ENCODE results near the gene RBFOX2.
"Not testable (repeated sequence)": the region's sequence is repeated elsewhere in the genome, so short reads cannot be mapped to it uniquely, and the experiment has no call there.

The RBFOX2 gene

DNA sequence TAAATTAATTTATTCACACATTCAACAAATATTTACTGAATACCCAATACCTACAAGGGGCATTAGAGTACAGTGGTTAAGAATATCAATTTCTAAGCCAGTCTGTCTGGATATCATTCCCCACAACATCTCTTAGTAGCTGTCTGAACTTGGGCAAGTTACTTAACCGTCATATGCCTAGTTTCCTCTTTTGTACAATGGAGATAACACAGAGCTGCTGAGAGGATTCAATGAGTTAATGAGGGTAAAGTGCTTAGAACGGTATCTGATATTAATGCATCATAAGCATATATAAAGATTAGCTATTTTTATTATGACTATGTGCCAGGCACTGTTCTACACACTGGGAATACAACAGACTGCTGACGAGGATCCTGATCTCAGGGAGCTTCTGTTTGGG lies 194.6 kb downstream of the RBFOX2 start:
- DNase-seq (ENCODE audit: low read depth in 2 of 2): no peak

DNA sequence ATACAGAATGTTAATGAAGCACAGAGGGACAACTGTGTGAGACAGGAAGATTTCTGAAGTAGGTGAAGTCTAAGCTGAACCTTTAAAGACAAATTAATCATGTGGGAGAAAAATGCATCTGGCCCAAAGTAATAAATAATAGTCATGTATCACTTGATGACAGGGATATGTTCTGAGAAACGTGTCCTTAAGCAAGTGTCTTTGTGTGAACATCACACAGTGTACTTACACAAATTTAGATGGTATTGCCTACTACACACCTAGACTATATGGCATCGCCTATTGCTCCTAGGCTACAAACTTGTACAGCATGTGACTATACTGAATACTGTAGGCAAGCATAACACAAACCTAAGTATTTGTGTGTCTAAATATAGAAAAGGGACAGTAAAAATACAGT lies 198.3 kb downstream of the RBFOX2 start:
- no peak for DNase-seq (ENCODE audit: low read depth in 2 of 2)

DNA sequence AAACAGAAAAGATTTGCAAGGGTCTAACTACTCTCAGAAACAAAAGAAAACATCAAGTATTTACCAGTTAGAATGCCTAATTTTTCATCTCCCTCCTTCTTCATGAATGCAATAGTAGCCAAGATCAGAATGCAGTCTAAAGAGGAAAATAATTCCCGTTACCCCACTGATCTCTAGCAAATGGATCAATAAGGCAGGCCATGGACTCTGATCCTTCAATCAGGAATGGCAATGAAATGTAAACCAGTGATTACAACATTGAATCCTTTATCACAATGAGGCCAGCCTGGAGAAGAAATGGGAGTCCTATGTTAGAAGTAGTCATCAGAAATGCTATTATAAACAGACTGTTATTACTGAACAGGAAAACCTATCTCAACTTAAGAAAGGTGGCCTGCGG lies 204.4 kb downstream of the RBFOX2 start:
- no peak for DNase-seq (ENCODE audit: low read depth in 2 of 2)

DNA sequence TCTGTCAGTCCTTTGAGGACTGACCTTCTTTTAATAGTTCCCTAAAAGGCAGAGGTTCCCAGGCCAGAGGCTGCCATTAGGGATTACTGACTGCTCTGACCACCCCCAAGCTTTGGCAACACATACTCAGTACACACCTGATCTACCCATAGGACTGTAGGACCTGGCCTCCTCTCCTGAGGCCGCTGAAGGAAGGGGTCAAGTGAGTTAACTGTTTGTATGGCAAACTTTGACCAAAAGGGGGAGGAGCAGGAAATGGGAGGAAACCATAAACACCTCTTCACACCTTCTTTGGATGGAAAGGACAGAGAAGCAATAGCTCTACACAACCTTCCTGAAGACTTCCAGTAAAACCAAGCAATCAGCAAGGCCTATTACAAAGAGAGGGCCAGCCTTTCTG lies 207.0 kb downstream of the RBFOX2 start:
- no peak for DNase-seq (ENCODE audit: low read depth in 2 of 2)

DNA sequence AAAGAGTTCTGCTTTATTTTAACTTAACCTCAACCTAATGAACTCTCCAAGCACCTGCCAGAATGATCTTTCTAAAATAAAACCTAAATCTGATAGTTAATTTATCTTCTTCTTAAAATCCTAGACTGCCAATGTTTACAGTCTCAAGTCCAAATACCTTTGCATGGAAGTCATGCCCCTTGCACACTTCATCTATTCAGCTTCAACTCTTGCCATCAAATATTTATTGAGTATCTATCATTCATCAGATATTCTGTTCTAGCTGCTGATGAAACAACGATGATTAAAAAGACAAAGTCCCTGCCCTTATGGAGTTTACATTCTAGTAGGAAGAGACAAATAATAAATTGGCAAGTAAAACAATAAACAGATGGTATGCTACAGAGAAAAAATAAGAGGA lies 209.2 kb downstream of the RBFOX2 start:
- DNase-seq (ENCODE audit: low read depth in 2 of 2): no peak

DNA sequence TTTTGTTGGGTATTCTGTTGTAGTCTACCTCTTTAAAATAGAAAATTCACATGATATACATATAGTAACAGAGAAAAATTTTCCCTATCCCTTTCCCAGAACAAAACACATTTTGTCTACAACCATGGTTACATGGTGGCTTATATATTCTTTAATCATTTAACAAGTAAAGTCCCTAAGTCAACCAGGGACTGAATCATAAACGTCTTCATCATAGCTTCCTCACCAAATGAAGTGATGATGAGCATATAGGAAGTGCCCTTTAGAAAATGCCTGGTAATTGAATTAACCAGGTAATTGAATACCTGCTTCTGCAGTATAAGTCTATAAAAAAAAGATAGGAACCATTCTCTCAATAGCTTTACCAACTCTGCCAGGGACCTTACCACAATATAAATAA lies 209.7 kb downstream of the RBFOX2 start:
- DNase-seq (ENCODE audit: low read depth in 2 of 2): no peak

DNA sequence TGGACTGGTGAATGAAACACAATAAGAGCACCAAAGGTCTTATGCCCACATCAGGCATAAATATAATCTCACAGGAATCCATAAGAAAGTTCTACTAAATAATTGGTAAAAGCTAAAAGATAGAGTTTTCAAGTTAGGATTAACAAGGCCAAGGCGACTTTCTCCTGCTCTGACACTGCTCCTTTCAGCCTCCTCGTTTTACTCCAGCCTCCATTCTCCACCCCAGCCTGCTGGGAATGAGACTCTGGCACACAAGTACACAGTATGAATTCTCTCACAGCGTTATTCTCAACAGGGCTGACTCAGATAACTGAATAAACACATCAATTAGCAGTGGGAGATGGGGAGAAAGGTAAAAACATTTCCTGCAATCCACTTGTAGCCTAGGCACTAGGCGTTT lies 216.0 kb downstream of the RBFOX2 start:
- no peak for DNase-seq (ENCODE audit: low read depth in 2 of 2)

DNA sequence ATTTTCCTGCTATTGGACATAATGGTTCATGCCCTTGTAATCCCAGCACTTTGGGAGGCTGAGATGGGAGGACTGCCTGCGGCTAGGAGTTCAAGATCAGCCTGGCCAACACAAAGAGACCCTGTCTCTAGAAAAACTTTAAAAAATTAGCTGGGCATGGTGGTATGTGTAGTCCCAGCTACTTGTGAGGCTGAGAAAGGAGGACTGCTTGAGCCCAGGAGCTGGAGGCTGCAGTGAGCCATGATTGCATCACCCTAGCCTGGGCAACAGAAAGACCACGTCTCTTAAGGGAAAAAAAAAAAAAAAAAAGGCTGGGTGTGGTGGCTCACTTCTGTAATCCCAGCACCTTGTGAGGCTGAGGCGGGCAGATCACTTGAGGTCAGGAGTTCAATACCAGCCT lies 217.0 kb downstream of the RBFOX2 start:
- DNase-seq (ENCODE audit: low read depth in 2 of 2): no peak

DNA sequence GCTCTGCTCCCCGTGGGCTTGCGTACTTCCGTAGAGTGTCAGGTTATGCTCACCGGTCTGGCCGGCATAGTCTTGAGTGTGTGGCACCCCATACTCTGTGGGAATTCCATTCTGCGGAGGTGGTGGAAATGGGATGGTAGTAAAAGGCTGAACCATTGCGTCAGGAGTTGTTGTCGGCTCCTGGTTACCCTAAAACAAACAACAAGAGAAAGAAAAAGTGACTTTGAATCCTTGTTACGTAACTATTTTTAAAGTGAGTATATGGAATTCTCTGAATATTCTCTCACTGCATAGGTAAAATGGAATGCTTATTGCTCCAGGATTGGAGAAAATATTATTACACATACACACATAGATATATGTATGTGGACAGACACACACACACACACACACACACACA lies 218.8 kb downstream of the RBFOX2 start:
- DNase-seq (ENCODE audit: low read depth in 2 of 2): no peak

DNA sequence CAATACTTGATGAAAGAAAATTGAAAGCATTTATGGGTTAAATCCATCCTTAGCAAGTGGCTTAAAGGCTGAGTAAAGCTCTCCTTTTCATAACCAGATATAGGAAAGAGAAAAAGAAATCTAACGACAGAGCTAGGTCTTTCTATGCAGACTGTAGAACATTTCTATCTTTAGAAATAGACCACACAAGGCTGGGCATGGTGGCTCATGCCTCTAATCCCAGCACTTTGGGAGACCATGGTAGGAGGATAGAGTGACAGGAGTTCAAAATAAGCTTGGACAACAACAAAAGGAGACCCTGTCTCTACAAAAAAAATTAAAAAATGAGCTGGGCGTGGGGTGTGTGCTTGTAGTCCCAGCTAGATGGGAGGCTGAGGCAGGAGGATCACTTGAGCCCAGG lies 220.2 kb downstream of the RBFOX2 start:
- DNase-seq (ENCODE audit: low read depth in 2 of 2): no peak

DNA sequence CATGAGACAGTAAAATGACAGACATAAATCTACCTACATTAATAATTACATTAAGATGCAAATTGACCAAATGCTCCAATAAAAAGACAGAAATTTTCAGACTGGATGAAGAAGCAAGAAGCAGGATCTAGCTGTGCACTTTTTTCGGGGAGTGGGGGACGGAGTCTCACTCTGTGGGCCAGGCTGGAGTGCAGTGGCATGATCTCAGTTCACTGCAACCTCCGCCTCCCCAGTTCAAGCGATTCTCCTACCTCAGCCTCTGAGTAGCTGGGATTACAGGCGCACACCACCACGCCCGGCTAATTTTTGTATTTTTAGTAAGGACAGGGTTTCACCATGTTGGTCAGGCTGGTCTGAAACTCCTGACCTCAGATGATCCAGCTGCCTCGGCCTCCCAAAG lies 222.0 kb downstream of the RBFOX2 start:
- not testable (repeated sequence) for DNase-seq (ENCODE audit: low read depth in 2 of 2)

DNA sequence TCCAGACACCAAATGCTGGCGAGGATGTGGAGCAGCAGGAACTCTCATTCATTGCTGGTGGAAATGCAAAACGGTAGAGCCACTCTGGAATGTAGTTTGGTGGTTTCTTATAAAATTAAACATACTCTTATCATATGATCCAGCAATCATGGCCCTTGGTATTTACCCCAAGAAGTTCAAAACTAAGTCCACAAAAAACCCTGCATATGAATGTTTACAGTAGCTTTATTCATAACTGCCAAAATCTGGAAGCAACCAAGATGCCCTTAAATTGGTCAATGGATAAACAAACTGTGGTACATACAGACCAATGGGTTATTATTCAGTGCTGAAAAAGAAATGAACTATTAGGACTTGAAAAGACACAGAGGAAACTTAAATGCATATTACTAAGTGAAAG lies 223.2 kb downstream of the RBFOX2 start:
- DNase-seq (ENCODE audit: low read depth in 2 of 2): no peak

DNA sequence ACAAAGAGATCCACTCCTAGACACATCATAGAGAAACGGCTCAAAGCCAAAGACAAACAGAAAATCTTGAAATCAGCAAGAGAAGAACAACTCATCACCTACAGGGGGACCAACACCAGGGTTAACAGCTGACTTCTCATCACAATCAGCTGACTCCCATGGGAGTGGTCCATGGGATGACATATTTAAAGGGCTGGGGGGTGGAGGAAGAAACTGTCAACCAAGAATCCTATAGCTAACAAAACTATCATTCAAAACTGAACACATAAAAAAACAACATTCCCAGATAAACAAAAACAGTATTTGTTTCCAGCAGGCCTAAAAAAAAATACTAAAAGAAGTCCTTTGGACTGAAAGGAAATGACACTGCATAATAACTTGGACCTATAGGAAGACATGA lies 224.2 kb downstream of the RBFOX2 start:
- no peak for DNase-seq (ENCODE audit: low read depth in 2 of 2)

DNA sequence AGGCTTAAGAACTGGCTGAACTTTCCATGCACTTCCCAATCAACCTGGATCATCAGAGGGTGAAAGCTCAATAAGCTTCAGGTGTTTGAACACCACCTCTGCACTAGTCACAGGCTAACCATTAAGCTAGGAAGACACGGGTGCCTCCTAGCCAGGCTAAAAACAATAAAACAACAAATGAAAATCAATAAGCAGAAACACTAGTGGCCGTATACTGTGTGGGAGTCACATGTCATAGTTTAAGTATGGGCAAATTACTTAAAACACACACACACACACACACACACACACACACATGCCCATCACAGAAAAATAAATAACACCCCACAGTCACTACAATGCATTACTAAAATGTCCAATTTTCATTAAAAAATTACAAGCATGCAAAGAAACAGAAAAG lies 225.7 kb downstream of the RBFOX2 start:
- no peak for DNase-seq (ENCODE audit: low read depth in 2 of 2)

DNA sequence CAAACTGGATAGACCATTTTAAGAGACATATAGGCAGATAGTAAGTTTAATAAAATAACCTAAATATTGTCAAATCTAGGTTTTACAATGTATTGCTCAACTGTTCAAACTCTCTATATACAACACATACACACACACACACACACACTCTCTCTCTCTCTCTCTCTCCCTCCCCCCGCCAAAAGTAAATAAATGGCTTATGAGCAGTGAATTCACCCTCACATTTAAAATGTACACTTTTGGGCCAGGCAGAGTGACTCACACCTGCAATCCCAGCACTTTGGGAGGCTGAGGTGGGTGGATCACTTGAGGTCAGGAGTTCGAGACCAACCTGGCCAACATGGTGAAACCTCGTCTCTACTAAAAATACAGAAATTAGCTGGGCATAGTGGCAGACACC lies 227.3 kb downstream of the RBFOX2 start:
- not testable (repeated sequence) for DNase-seq (ENCODE audit: low read depth in 2 of 2)

DNA sequence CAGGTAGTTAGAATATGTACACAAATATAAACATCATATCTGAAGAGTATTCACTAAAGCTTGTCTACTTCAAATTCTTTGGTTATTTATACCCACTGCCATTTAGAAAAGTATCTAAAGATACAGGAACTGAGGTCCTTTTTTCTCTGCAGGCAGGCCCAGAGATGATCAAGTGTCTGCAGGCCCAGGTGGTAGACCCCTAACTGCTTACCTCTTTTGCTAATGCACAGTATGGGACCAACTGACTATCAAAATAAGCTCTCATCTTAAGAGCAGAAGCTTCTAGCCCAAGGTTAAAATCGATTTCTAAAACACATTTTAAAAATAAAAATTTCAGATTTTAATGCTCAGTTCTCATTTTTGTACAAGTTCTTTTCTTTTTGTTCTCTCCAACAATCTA lies 229.5 kb downstream of the RBFOX2 start:
- DNase-seq (ENCODE audit: low read depth in 2 of 2): no peak

DNA sequence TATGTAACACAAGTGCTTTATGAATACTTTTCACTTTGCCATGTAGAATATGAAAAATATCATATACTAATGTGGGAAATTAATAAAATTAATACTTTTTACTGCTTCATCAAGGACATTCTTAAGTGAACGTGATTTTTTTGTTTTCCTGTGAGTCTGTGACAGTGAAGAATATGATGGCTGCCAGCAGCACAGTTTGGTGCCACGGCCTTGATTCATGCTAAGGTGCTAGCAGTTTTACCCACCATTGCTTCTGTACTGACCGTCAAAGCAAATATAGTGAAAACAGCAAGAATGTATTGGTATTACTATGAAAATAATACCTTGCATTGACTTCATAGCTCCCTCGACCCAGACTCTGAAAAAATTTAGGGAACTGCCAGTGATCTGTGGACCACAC lies 231.2 kb downstream of the RBFOX2 start:
- no peak for DNase-seq (ENCODE audit: low read depth in 2 of 2)

DNA sequence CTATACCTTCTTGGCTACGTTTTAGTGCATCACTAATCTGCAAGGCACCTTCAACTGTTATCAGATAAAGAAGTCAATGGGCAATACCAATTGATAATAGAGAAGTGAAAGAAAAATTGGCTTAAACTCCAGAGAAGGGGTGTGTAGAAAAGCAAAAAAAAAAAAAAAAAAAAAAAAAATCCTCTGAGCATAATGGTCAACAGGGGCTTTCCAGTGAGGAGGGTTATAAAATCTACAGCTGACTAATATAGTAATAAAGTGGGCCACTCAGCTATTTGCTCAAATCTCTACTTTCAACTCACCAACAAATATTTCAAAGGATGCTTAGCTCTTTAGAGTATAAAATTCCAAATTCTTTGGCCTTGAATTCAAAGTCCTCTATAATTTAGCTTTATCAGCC lies 233.1 kb downstream of the RBFOX2 start:
- no peak for DNase-seq (ENCODE audit: low read depth in 2 of 2)

DNA sequence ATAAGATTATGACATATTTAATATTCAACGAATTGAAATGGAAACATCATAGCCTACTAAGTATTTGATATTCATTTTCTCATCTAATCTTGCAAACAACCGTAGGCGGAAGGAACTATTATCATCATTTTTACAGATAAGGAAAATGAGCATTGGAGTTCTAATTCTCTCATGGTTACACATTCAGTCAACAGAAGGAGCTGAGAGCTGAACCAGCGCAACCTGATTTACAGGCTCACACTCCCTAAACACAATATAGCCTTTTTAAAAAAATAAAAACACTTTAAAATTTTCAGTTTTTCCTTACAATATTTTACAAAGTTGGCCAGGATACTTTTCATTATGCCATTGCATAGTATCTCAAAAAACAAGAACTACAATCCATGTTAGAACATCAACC lies 236.1 kb downstream of the RBFOX2 start:
- DNase-seq (ENCODE audit: low read depth in 2 of 2): no peak

DNA sequence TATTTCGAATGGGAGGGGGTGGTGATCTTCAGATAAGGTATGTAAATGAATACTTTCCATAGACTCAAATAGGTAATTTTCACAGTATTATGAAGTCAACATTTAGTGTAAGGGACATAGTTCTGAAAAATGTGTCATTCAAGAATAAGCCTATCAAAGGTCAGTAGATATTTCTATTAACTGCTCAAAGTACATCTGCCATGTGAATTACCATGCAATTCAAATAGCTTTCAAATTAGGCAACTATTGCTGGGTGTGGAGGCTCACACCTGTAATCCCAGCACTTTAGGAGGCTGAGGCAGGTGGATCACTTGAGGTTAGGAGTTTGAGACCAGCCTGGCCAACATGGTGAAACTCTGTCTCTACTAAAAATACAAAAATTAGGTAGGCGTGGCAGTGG lies 236.8 kb downstream of the RBFOX2 start:
- not testable (repeated sequence) for DNase-seq (ENCODE audit: low read depth in 2 of 2)

DNA sequence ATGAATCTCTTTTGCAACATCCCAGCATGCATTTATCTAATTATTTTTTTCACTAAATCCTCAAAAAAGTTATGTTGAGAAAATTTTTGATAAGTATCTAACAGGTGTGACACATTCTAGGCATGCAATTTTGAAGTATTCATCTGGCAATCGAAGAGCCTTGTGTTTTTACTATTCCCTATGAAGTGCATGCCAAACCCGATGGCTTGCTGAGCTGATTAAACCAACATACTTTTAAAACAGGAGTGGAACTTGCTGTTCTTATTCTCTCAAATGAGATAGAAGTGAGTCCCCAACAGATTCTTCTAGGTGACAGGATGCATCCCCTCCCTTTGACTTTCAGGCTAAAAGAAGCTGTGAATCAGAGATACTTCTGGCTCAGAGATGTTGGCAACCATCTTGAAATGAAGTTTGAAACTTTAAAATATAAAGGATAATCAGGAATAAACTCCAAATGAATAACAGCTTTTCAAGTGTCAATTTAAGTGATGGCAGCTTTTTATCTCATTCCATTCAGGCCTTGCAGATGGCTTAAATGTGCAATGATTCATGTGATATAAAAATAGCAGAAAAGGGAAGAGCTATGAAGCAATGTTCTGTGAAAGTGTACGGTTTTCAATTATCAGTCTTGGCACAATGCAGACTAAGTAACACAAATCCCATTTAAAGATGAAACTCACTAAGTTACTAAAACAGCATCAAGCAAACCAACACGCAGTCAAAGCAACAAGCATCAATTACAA lies 243.3 kb downstream of the RBFOX2 start:
- DNase-seq (ENCODE audit: low read depth in 2 of 2): no peak

DNA sequence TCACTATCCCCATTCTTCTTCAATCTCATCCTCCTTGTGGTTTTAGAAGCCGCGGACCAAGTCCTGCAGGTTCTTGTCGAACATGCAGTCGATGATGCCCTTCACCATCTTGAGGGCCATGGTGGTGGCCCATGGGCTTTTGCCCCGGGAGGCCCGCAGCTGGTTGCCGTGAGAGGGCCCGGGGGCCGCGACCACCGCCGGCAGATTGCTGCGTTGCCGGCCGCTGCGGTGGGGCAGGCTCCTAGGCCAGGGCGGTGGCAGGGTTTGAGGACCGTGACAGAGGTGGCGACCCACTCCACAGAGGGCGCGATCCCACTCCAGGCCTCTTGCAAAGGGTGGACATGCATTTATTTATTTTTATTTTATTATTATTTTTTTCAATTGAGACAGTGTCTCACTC lies 244.0 kb downstream of the RBFOX2 start:
- DNase-seq (ENCODE audit: low read depth in 2 of 2): no peak

DNA sequence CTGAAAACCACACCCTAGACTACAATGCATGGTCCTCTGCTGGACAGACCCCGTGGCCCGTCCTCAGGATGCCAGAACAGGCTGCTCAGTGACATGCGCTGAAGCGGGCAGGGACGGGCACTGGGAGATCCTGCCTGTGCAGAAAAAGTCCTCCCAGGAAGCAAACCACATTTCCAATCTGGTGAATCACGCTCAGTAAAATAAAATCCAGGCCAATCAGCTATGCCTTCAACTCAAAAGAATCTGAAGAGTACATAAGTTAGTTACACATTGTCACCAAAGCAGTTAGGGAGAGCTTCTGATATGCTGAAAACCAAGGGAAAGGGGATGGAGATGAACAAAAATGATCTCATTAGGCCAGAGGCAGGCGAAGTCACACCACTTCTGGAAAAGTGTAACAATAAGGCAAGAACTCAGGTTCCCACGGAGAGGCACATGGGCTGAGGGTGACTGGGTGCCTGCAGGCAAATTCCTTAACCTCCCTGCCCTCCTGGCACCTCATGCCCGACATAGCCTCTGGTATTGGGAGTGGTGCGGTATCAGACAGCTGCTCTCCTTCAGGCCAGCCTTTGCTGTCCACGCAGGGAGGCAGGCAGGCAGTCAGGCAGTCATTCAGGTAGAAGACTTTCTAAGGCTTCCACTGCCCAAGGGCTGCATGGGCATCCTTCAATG lies 244.5 kb downstream of the RBFOX2 start:
- DNase-seq (ENCODE audit: low read depth in 2 of 2): no peak

DNA sequence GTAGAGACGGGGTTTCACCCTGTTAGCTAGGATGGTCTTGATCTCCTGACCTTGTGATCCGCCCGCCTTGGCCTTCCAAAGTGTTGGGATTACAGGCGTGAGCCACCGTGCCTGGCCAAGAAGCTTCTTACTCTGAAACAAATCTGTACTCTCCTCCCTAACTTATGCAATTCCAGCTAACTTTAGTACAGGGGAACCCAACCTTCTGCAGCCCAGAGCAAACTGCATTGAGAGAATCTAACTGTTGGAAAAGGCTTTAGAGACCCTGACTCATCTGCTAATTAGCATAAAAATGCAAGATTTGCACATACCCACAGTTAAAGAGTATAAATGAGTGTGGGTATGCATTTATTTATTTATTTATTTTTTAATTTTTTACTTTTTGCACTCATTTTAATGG lies 246.1 kb downstream of the RBFOX2 start:
- DNase-seq (ENCODE audit: low read depth in 2 of 2): no peak

All from stimulated activated CD4-positive, alpha-beta T cell treated with anti-CD3 and anti-CD28 coated beads, Interleukin-15, amount 100 ng/mL, for 48 hours (primary cell).